ENCODE data around the gene C6orf132. TPM values are rescaled to one million over a fixed set of nuclear protein-coding genes. Genes with fewer than 3 reads are reported as not detected.

The C6orf132 gene
- total RNA-seq, 3 donors from 2014 or later = 22.2 to 67.6 (median 57.6) TPM

GRCh38 chr6:42103753-42104094 lies 38.7 kb downstream of the C6orf132 start:
- no peaks in the 10 kb centered on the region for H3K9me3 ChIP-seq
- H3K4me3 ChIP-seq = no peak overlapping the region
- TF ChIP-seq CTCF (IDR thresholded peaks at IDR 0.05) = no peak
- intact Hi-C loops (cut with DNase I, micrococcal nuclease) = no loop called here
- ATAC-seq (no peak), DNase-seq (no peak)
- H3K4me1 ChIP-seq (ENCODE audit: low read depth) = peaks cover 50% of the 10 kb centered on the region
- H3K36me3 ChIP-seq (ENCODE audit: low read depth) = no peaks in the 10 kb centered on the region

GRCh38 chr6:42103216-42103615 lies 39.2 kb downstream of the C6orf132 start:
- Histone ChIP-seq H3K4me1 (ENCODE audit: low read depth) (peaks cover 55% of the 10 kb centered on the region), H3K9me3 (no peaks in the 10 kb centered on the region), H3K4me3 (no peak overlapping the region), H3K36me3 (ENCODE audit: low read depth) (no peaks in the 10 kb centered on the region)
- no peak for TF ChIP-seq CTCF (IDR thresholded peaks at IDR 0.05)
- intact Hi-C loops (cut with DNase I, micrococcal nuclease) = no loop called here
- ATAC-seq = peak; percentile 35
- peak in 1 of 3 donors; percentile 73 for DNase-seq

- peak; percentile 41 for ATAC-seq
Observed at GRCh38 chr6:42101186-42101657, 41.2 kb downstream of the C6orf132 start.

GRCh38 chr6:42100029-42100901 lies 42.2 kb downstream of the C6orf132 start:
- peaks cover 55% of the 10 kb centered on the region for H3K4me1 ChIP-seq (ENCODE audit: low read depth)
- intact Hi-C loops (cut with DNase I, micrococcal nuclease) = no loop called here
- H3K36me3 ChIP-seq (ENCODE audit: low read depth) = no peaks in the 10 kb centered on the region
- no peak for TF ChIP-seq CTCF (IDR thresholded peaks at IDR 0.05)
- DNase-seq (peak in 1 of 3 donors; percentile 42), ATAC-seq (peak; percentile 56)
- no peaks in the 10 kb centered on the region for H3K9me3 ChIP-seq
- no peak overlapping the region for H3K4me3 ChIP-seq

More at GRCh38 chr6:42101186-42101657, 41.2 kb downstream of the C6orf132 start:
- DNase-seq = peak in 1 of 3 donors; percentile 69
- Histone ChIP-seq H3K4me1 (ENCODE audit: low read depth) (peaks cover 55% of the 10 kb centered on the region), H3K4me3 (no peak overlapping the region), H3K36me3 (ENCODE audit: low read depth) (no peaks in the 10 kb centered on the region), H3K9me3 (no peaks in the 10 kb centered on the region)
- intact Hi-C loops (cut with DNase I, micrococcal nuclease) = no loop called here
- no peak for TF ChIP-seq CTCF (IDR thresholded peaks at IDR 0.05)

- H3K4me3 ChIP-seq = no peak overlapping the region
Observed at GRCh38 chr6:42099340-42100028, 42.9 kb downstream of the C6orf132 start.

More at GRCh38 chr6:42099340-42100028, 42.9 kb downstream of the C6orf132 start:
- intact Hi-C loops (cut with DNase I, micrococcal nuclease) = no loop called here
- ATAC-seq (peak; percentile 74), DNase-seq (peak; percentile 78 to 88 (median 80))
- Histone ChIP-seq H3K36me3 (ENCODE audit: low read depth) (no peaks in the 10 kb centered on the region), H3K9me3 (no peaks in the 10 kb centered on the region), H3K4me1 (ENCODE audit: low read depth) (peaks cover 55% of the 10 kb centered on the region)
- TF ChIP-seq CTCF (IDR thresholded peaks at IDR 0.05) = no peak

Measured in mucosa of descending colon (tissue), 3 donors.